ENCODE results near the gene TRAF6. TPM values are rescaled to one million over a fixed set of nuclear protein-coding genes. Genes with fewer than 3 reads are reported as not detected.

TRAF6 gene
- total and polyA plus RNA-seq, 2 donors = 5.0 to 11.9 TPM

DNA sequence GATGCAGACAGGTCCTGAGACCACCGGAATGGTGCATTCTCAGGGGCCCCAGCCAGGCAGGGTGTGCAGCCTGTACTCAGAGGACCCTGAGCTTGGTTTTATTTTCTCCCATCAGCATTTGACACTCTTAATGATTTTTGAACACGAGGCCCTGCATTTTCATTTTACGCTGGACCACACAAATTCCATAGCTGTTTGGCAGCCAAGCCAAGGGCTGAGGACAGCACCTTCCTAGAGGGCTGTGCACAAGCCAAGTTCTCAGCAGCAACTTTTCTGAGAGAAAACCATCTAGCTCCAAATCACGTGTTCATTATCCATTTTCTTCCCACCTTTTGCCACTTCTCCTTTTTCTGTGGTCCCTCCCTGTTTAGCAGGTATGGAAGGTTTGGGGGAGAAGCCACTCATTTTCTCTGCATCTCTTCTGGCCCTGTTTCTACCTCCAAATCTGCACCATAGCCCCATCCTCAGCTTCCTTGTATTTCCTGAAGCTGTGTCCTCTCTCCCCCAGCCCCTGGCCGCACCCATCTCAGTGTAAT lies 60.4 kb downstream of the TRAF6 start:
- 74% methylated on average over 5 of the region's 5 CpGs for WGBS
- Histone ChIP-seq H3K27ac (ENCODE audit: low read depth in 1 of 2, low read length in 1 of 2) (peak overlapping the region in 1 of 2 donors; percentile 20), H3K4me1 (ENCODE audit: control insufficient read depth in 2 of 2, insufficient read depth in 2 of 2, low read length in 2 of 2) (peaks cover 27 to 54% of the 10 kb centered on the region in 2 donors), H3K4me3 (ENCODE audit: low read length in 2 of 2) (peak overlapping the region in 1 of 2 donors; percentile 33), H3K36me3 (ENCODE audit: control insufficient read depth in 2 of 2, insufficient read depth in 2 of 2, low read length in 1 of 2) (no peaks in the 10 kb centered on the region), H3K27me3 (ENCODE audit: control insufficient read depth in 2 of 2, insufficient read depth in 1 of 2, low read length in 1 of 2) (no peaks in the 10 kb centered on the region), H3K9me3 (ENCODE audit: control insufficient read depth in 2 of 2, insufficient read depth in 1 of 2, low read length in 1 of 2) (peaks cover 0 to 3% of the 10 kb centered on the region in 2 donors)
- DNase-seq (ENCODE audit: low read depth in 6 of 9, low spot score in 9 of 9) = no peak

DNA sequence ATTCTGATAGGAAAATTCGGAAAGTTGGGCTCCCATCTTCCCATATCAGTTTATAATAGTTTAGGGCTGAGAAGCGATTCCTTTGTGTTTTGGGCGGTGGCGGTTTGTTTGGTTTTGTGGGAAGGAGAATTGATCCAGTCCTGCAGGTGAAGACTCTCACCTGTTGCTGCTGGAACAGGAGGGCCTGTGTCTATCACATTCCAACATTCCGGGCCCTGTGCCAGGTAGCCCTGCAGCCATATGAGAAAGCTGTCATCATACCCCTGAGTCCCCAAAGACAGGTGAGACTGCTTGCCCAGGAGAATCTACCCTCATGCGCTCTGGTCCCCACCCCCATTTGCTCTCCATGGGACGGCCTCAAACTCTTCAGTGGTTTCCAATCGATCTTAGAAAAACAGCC lies 62.1 kb downstream of the TRAF6 start:
- no peak for DNase-seq (ENCODE audit: low read depth in 6 of 9, low spot score in 9 of 9)
- H3K9me3 ChIP-seq (ENCODE audit: control insufficient read depth in 2 of 2, insufficient read depth in 1 of 2, low read length in 1 of 2) = peaks cover 0 to 3% of the 10 kb centered on the region in 2 donors
- no peaks in the 10 kb centered on the region for H3K36me3 ChIP-seq (ENCODE audit: control insufficient read depth in 2 of 2, insufficient read depth in 2 of 2, low read length in 1 of 2)
- no peak overlapping the region for H3K4me3 ChIP-seq (ENCODE audit: low read length in 2 of 2)
- H3K27ac ChIP-seq (ENCODE audit: low read depth in 1 of 2, low read length in 1 of 2) = no peak overlapping the region
- H3K4me1 ChIP-seq (ENCODE audit: control insufficient read depth in 2 of 2, insufficient read depth in 2 of 2, low read length in 2 of 2) = peaks cover 24 to 38% of the 10 kb centered on the region in 2 donors
- H3K27me3 ChIP-seq (ENCODE audit: control insufficient read depth in 2 of 2, insufficient read depth in 1 of 2, low read length in 1 of 2) = no peaks in the 10 kb centered on the region
- 91% methylated on average over 8 of the region's 8 CpGs for WGBS

- Histone ChIP-seq H3K27me3 (ENCODE audit: control insufficient read depth in 2 of 2, insufficient read depth in 1 of 2, low read length in 1 of 2) (no peaks in the 10 kb centered on the region), H3K4me3 (ENCODE audit: low read length in 2 of 2) (no peak overlapping the region), H3K4me1 (ENCODE audit: control insufficient read depth in 2 of 2, insufficient read depth in 2 of 2, low read length in 2 of 2) (peaks cover 21 to 34% of the 10 kb centered on the region in 2 donors), H3K27ac (ENCODE audit: low read depth in 1 of 2, low read length in 1 of 2) (no peak overlapping the region), H3K9me3 (ENCODE audit: control insufficient read depth in 2 of 2, insufficient read depth in 1 of 2, low read length in 1 of 2) (peaks cover 0 to 2% of the 10 kb centered on the region in 2 donors), H3K36me3 (ENCODE audit: control insufficient read depth in 2 of 2, insufficient read depth in 2 of 2, low read length in 1 of 2) (no peaks in the 10 kb centered on the region)
- no peak for DNase-seq (ENCODE audit: low read depth in 6 of 9, low spot score in 9 of 9)
- WGBS = 93% methylated on average over 2 of the region's 2 CpGs
Measured at GRCh38 chr11:36447514-36447913, 62.6 kb downstream of the TRAF6 start.

GRCh38 chr11:36446135-36446534 lies 63.9 kb downstream of the TRAF6 start:
- no peak for DNase-seq (ENCODE audit: low read depth in 6 of 9, low spot score in 9 of 9)
- H3K27me3 ChIP-seq (ENCODE audit: control insufficient read depth in 2 of 2, insufficient read depth in 1 of 2, low read length in 1 of 2) = no peaks in the 10 kb centered on the region
- H3K36me3 ChIP-seq (ENCODE audit: control insufficient read depth in 2 of 2, insufficient read depth in 2 of 2, low read length in 1 of 2) = no peaks in the 10 kb centered on the region
- WGBS = 97% methylated on average over 7 of the region's 7 CpGs
- H3K4me1 ChIP-seq (ENCODE audit: control insufficient read depth in 2 of 2, insufficient read depth in 2 of 2, low read length in 2 of 2) = peaks cover 10 to 20% of the 10 kb centered on the region in 2 donors
- H3K4me3 ChIP-seq (ENCODE audit: low read length in 2 of 2) = no peak overlapping the region
- peaks cover 0 to 4% of the 10 kb centered on the region in 2 donors for H3K9me3 ChIP-seq (ENCODE audit: control insufficient read depth in 2 of 2, insufficient read depth in 1 of 2, low read length in 1 of 2)
- H3K27ac ChIP-seq (ENCODE audit: low read depth in 1 of 2, low read length in 1 of 2) = no peak overlapping the region

GRCh38 chr11:36443661-36444060 lies 66.4 kb downstream of the TRAF6 start:
- 96% methylated on average over 2 of the region's 2 CpGs for WGBS
- Histone ChIP-seq H3K27me3 (ENCODE audit: control insufficient read depth in 2 of 2, insufficient read depth in 1 of 2, low read length in 1 of 2) (no peaks in the 10 kb centered on the region), H3K9me3 (ENCODE audit: control insufficient read depth in 2 of 2, insufficient read depth in 1 of 2, low read length in 1 of 2) (peaks cover 0 to 5% of the 10 kb centered on the region in 2 donors), H3K4me1 (ENCODE audit: control insufficient read depth in 2 of 2, insufficient read depth in 2 of 2, low read length in 2 of 2) (no peaks in the 10 kb centered on the region), H3K4me3 (ENCODE audit: low read length in 2 of 2) (no peak overlapping the region), H3K36me3 (ENCODE audit: control insufficient read depth in 2 of 2, insufficient read depth in 2 of 2, low read length in 1 of 2) (no peaks in the 10 kb centered on the region), H3K27ac (ENCODE audit: low read depth in 1 of 2, low read length in 1 of 2) (no peak overlapping the region)
- DNase-seq (ENCODE audit: low read depth in 6 of 9, low spot score in 9 of 9) = no peak

DNA sequence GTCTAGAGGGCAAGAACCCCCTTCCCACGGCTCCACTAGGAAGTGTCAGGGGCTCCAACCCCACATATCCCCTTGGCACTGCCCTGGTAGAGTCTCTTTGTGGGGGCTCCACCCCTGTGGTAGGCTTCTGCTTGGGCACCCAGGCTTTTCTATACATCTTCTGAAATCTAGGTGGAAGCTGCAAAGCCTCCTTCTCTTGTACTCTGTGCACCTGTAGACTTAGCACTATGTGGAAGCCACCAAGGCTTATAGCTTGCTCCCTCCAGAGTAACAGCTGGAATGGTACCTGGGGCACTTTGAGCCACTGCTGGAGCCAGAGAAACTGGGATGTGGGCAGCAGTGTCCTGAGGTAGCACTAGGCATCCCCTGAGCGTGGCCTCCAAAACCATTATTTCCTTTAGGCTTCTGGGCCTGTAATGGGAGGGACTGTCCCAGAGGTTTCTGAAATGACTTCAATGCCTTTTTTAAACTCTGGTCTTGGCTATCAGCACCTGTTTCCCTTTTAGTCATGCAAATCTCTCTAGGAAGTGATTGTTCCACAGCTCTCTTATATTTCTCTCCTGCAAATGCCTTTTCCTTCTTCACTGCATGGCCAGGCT lies 68.4 kb downstream of the TRAF6 start:
- WGBS = 93% methylated on average over 2 of the region's 2 CpGs
- no peak for DNase-seq (ENCODE audit: low read depth in 6 of 9, low spot score in 9 of 9)
- Histone ChIP-seq H3K4me1 (ENCODE audit: control insufficient read depth in 2 of 2, insufficient read depth in 2 of 2, low read length in 2 of 2) (no peaks in the 10 kb centered on the region), H3K27ac (ENCODE audit: low read depth in 1 of 2, low read length in 1 of 2) (no peak overlapping the region), H3K36me3 (ENCODE audit: control insufficient read depth in 2 of 2, insufficient read depth in 2 of 2, low read length in 1 of 2) (no peaks in the 10 kb centered on the region), H3K27me3 (ENCODE audit: control insufficient read depth in 2 of 2, insufficient read depth in 1 of 2, low read length in 1 of 2) (no peaks in the 10 kb centered on the region), H3K4me3 (ENCODE audit: low read length in 2 of 2) (no peak overlapping the region), H3K9me3 (ENCODE audit: control insufficient read depth in 2 of 2, insufficient read depth in 1 of 2, low read length in 1 of 2) (peaks cover 0 to 5% of the 10 kb centered on the region in 2 donors)

DNA sequence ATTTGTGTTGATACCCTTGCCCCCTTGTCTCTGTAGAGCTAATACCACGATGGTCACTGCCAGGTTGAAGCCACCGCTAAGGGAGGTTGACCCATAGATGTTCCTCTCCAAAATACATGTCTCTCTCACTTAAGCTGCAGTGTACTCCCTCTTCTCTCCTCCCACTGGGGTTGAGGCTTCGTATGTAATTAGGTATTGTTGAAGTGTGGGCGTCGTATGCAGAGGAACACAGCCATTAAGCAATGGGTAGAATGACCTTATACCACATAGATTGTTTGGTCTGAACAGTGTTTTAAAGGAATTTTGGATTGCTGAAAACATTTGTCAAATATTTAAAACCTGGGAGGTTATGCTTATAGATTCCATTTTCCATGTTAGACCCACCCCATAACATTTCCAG lies 71.9 kb downstream of the TRAF6 start:
- no peaks in the 10 kb centered on the region for H3K27me3 ChIP-seq (ENCODE audit: control insufficient read depth in 2 of 2, insufficient read depth in 1 of 2, low read length in 1 of 2)
- no peaks in the 10 kb centered on the region for H3K36me3 ChIP-seq (ENCODE audit: control insufficient read depth in 2 of 2, insufficient read depth in 2 of 2, low read length in 1 of 2)
- no peak overlapping the region for H3K4me3 ChIP-seq (ENCODE audit: low read length in 2 of 2)
- H3K4me1 ChIP-seq (ENCODE audit: control insufficient read depth in 2 of 2, insufficient read depth in 2 of 2, low read length in 2 of 2) = no peaks in the 10 kb centered on the region
- H3K27ac ChIP-seq (ENCODE audit: low read depth in 1 of 2, low read length in 1 of 2) = no peak overlapping the region
- peaks cover 0 to 5% of the 10 kb centered on the region in 2 donors for H3K9me3 ChIP-seq (ENCODE audit: control insufficient read depth in 2 of 2, insufficient read depth in 1 of 2, low read length in 1 of 2)
- WGBS = 98% methylated on average over 5 of the region's 5 CpGs
- DNase-seq (ENCODE audit: low read depth in 6 of 9, low spot score in 9 of 9) = no peak

DNA sequence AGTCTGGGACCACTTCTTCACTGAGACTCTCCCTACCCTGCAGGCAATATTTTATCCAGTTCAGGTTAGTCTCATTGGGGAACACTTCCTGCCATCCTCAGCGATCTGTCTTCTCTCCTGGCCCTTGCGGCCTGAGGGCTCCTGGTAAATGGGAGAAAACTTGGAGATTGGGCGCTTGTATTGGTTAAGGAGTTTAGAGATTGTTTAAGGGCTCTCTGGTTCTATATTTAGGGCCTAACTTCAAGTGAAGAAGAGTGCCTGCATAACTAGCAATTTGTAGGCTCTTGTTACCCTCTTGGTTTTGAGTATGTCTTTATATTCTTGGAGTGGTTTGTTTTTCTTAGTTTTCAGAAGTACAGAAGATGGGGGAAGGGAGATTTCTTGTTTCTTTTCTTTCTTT lies 72.7 kb downstream of the TRAF6 start:
- DNase-seq (ENCODE audit: low read depth in 6 of 9, low spot score in 9 of 9) = no peak
- Histone ChIP-seq H3K27me3 (ENCODE audit: control insufficient read depth in 2 of 2, insufficient read depth in 1 of 2, low read length in 1 of 2) (no peaks in the 10 kb centered on the region), H3K36me3 (ENCODE audit: control insufficient read depth in 2 of 2, insufficient read depth in 2 of 2, low read length in 1 of 2) (no peaks in the 10 kb centered on the region), H3K4me3 (ENCODE audit: low read length in 2 of 2) (no peak overlapping the region), H3K4me1 (ENCODE audit: control insufficient read depth in 2 of 2, insufficient read depth in 2 of 2, low read length in 2 of 2) (no peaks in the 10 kb centered on the region), H3K9me3 (ENCODE audit: control insufficient read depth in 2 of 2, insufficient read depth in 1 of 2, low read length in 1 of 2) (peaks cover 0 to 5% of the 10 kb centered on the region in 2 donors), H3K27ac (ENCODE audit: low read depth in 1 of 2, low read length in 1 of 2) (no peak overlapping the region)
- WGBS = 79% methylated on average over 3 of the region's 3 CpGs

Data from thymus (tissue), 11 donors.